Bone marrow (tissue), 2 donors: ENCODE results near the gene NFKBIB.
"Not testable (repeated sequence)": the region's sequence is repeated elsewhere in the genome, so short reads cannot be mapped to it uniquely, and the experiment has no call there.

Experiments
- DNase-seq, 2 donors: peaks; one replicate each; lab custom pipeline; 2025; lab: John Stamatoyannopoulos, UW

NFKBIB gene

GRCh38 chr19:38899447-38900201 is at the start of gene NFKBIB, which contains the start of gene SIRT2:
Gene NFKBIB (plus strand): TSS chr19:38899969. CDS start chr19:38900033, 64 bp downstream.
Gene SIRT2 (minus strand): TSS chr19:38899618. CDS start chr19:38899521, 97 bp downstream.
- peak; percentile 98 to 100 for DNase-seq

GRCh38 chr19:38850436-38850975 is 49.3 kb upstream of the NFKBIB start:
- peak in 1 of 2 donors; percentile 97 for DNase-seq

- no peak for DNase-seq
Observed at GRCh38 chr19:38850976-38851621, 48.7 kb upstream of the NFKBIB start.

GRCh38 chr19:38851622-38852230 is 48.0 kb upstream of the NFKBIB start:
- peak; percentile 61 to 79 for DNase-seq

GRCh38 chr19:38852231-38853044 is 47.3 kb upstream of the NFKBIB start:
- DNase-seq = peak; percentile 49 to 77

GRCh38 chr19:38853214-38853613 is 46.6 kb upstream of the NFKBIB start:
- DNase-seq = no peak

- not testable (repeated sequence) for DNase-seq
Observed at GRCh38 chr19:38854961-38855360, 44.8 kb upstream of the NFKBIB start.

GRCh38 chr19:38855751-38856150 is 44.0 kb upstream of the NFKBIB start:
- DNase-seq = not testable (repeated sequence)

- DNase-seq = no peak
Observed at GRCh38 chr19:38856813-38857212, 43.0 kb upstream of the NFKBIB start.

- DNase-seq = not testable (repeated sequence)
Observed at GRCh38 chr19:38859631-38860204, 40.1 kb upstream of the NFKBIB start.

GRCh38 chr19:38861368-38861767 is 38.4 kb upstream of the NFKBIB start:
- no peak for DNase-seq

- peak in 1 of 2 donors; percentile 71 for DNase-seq
Observed at GRCh38 chr19:38862321-38863059, 37.3 kb upstream of the NFKBIB start.

GRCh38 chr19:38867171-38867780 is 32.5 kb upstream of the NFKBIB start:
- no peak for DNase-seq

GRCh38 chr19:38868551-38868950 is 31.2 kb upstream of the NFKBIB start:
- no peak for DNase-seq

- peak in 1 of 2 donors; percentile 37 for DNase-seq
Observed at GRCh38 chr19:38869160-38869835, 30.5 kb upstream of the NFKBIB start.

GRCh38 chr19:38869836-38870607 is 29.7 kb upstream of the NFKBIB start:
- peak in 1 of 2 donors; percentile 40 for DNase-seq

- DNase-seq = no peak
Observed at GRCh38 chr19:38870612-38871011, 29.2 kb upstream of the NFKBIB start.

- not testable (repeated sequence) for DNase-seq
Observed at GRCh38 chr19:38873400-38873799, 26.4 kb upstream of the NFKBIB start.
